ENCODE data around the gene OSBP2. TPM values are rescaled to one million over a fixed set of nuclear protein-coding genes. Genes with fewer than 3 reads are reported as not detected.

The OSBP2 gene
- total RNA-seq, 1 experiment from 2014 or later = 2.3 TPM

GRCh38 chr22:30948930-30949342 is 254.3 kb downstream of the OSBP2 start:
- DNase-seq (ENCODE audit: extremely low read depth, low read depth) = no peak

- DNase-seq (ENCODE audit: extremely low read depth, low read depth) = no peak
These were observed 255.4 kb downstream of the OSBP2 start for GRCh38 chr22:30949934-30950660.

GRCh38 chr22:30953206-30953605 is 258.5 kb downstream of the OSBP2 start:
- DNase-seq (ENCODE audit: extremely low read depth, low read depth) = no peak

- DNase-seq (ENCODE audit: extremely low read depth, low read depth) = no peak
These were observed 260.5 kb downstream of the OSBP2 start for GRCh38 chr22:30955153-30955552.

Small RNA genes lying within 50 kb of the gene (small RNA-seq; reads per million reads assigned to genes)
- gene MIR3200 = 0.08 to 0.65 reads per million in 2 experiments

Other genes with a start within 250 kb of the OSBP2 start
- not detected in 2 replicates for gene SEC14L3, start 222.9 kb upstream of the OSBP2 start, total RNA-seq (2014; rRNA removed; shearing (Covaris generic))
- 2.6 and 2.9 TPM in 2 replicates for gene SEC14L4, start 189.2 kb upstream of the OSBP2 start, total RNA-seq (2014; rRNA removed; shearing (Covaris generic))
- gene SEC14L6, start 148.1 kb upstream of the OSBP2 start, total RNA-seq (2014; rRNA removed; shearing (Covaris generic)) = not detected in 2 replicates
- gene GAL3ST1, start 120.2 kb upstream of the OSBP2 start, total RNA-seq (2014; rRNA removed; shearing (Covaris generic)) = 0.30 TPM in 1 of 2 replicates, not detected in the other
- 92.1 and 106 TPM in 2 replicates for gene PES1, start 103.0 kb upstream of the OSBP2 start, total RNA-seq (2014; rRNA removed; shearing (Covaris generic))
- 2.1 and 3.0 TPM in 2 replicates for gene TCN2, start 87.7 kb upstream of the OSBP2 start, total RNA-seq (2014; rRNA removed; shearing (Covaris generic))
- gene SLC35E4, start 59.1 kb upstream of the OSBP2 start, total RNA-seq (2014; rRNA removed; shearing (Covaris generic)) = 5.6 and 7.0 TPM in 2 replicates
- gene DUSP18, start 27.0 kb upstream of the OSBP2 start, total RNA-seq (2014; rRNA removed; shearing (Covaris generic)) = 5.0 and 6.7 TPM in 2 replicates